SU-DHL-6 (cell line): ENCODE measurements around the gene SOCS1.

Experiments used
- H2AFZ ChIP-seq: fragments of 200-600 bp; sonication (generic); 2 replicates; pipeline ENCODE4 v1.6.1; 2014; ENCODE audit warnings: low read depth, mild to moderate bottlenecking, moderate library complexity, mixed read lengths, antibody characterized with exemption, low read length; ENCODE audit not compliant: severe bottlenecking
- H3F3A ChIP-seq: fragments of 200-600 bp; shearing (Covaris generic); 2 replicates; pipeline ENCODE4 v1.6.0; 2016; ENCODE audit warnings: antibody characterized with exemption, mild to moderate bottlenecking; ENCODE audit not compliant: insufficient read depth
- H3K27ac ChIP-seq: fragments of 200-600 bp; sonication (generic); 2 replicates; pipeline ENCODE4 v1.5.1; 2016; ENCODE audit warnings: low read depth, mild to moderate bottlenecking, low read length, moderate library complexity, mixed read lengths
- H3K27me3 ChIP-seq: fragments of 200-600 bp; sonication (generic), shearing (Covaris generic); 2 replicates; pipeline ENCODE4 v1.6.0; 2014; ENCODE audit warnings: mild to moderate bottlenecking, low read length
- H3K36me3 ChIP-seq: fragments of 200-600 bp; sonication (generic); 2 replicates; pipeline ENCODE4 v1.6.1; 2014; ENCODE audit warnings: mild to moderate bottlenecking, low read length, mixed read lengths
- H3K4me2 ChIP-seq: fragments of 300-600, 200-600 bp; shearing (Covaris generic), sonication (generic); 2 replicates; pipeline ENCODE4 v1.6.0; 2014; ENCODE audit warnings: low read length, low read depth, mild to moderate bottlenecking; ENCODE audit not compliant: poor library complexity, severe bottlenecking
- H3K4me3 ChIP-seq: fragments of 200-600 bp; sonication (generic); 2 replicates; pipeline ENCODE4 v1.5.1; 2014; ENCODE audit warnings: antibody characterized with exemption, low read length, mild to moderate bottlenecking, mixed read lengths; ENCODE audit not compliant: insufficient read depth, poor library complexity, severe bottlenecking
- H3K79me2 ChIP-seq: fragments of 200-600 bp; sonication (generic); 2 replicates; pipeline ENCODE4 v1.6.1; 2014; ENCODE audit warnings: mild to moderate bottlenecking, low read length, moderate library complexity; ENCODE audit not compliant: insufficient read depth
- H3K9ac ChIP-seq: fragments of 200-600 bp; sonication (generic); 2 replicates; pipeline ENCODE4 v1.7.0; 2014; ENCODE audit warnings: mild to moderate bottlenecking, low read length
- H3K9me2 ChIP-seq: fragments of 200-600 bp; sonication (generic); replicated peaks from 2 replicates; pipeline ENCODE4 v1.6.1; 2014; ENCODE audit warnings: low read length; ENCODE audit not compliant: insufficient read depth
- H3K9me3 ChIP-seq: fragments of 200-600 bp; sonication (generic); 2 replicates; pipeline ENCODE4 v1.6.1; 2014; ENCODE audit warnings: low read length, mixed read lengths; ENCODE audit not compliant: insufficient read depth
- H4K20me1 ChIP-seq: fragments of 200-600 bp; sonication (generic); 2 replicates; pipeline ENCODE4 v1.6.1; 2014; ENCODE audit warnings: low read depth, mild to moderate bottlenecking, antibody characterized with exemption, low read length, moderate library complexity, mixed read lengths
- CTCF ChIP-seq: fragments of 200-600 bp; sonication (generic); IDR thresholded peaks from one replicate; pipeline ENCODE4 v1.5.1; 2017; ENCODE audit warnings: antibody characterized with exemption, mild to moderate bottlenecking, low read length, moderate library complexity; ENCODE audit not compliant: insufficient read depth, poor library complexity, severe bottlenecking
- EZH2phosphoT487 ChIP-seq: fragments of 200-600 bp; sonication (generic), shearing (Covaris generic); conservative IDR thresholded peaks from 2 replicates; pipeline ENCODE4 v1.6.1; 2018; ENCODE audit warnings: mild to moderate bottlenecking, antibody characterized with exemption, low read length, moderate library complexity, mixed read lengths

The SOCS1 gene

GRCh38 chr16:11253009-11253994 is 2.7 kb downstream of the SOCS1 start:
- Histone ChIP-seq H3K9ac (no peak overlapping the region; the same call in 1 of the 2 replicates), H3K27ac (peak overlapping the region; percentile 67), H4K20me1 (no peaks in the 10 kb centered on the region), H3K4me2 (peak overlapping the region; percentile 80), H3K9me2 (no peaks in the 10 kb centered on the region), H3F3A (peaks cover 13% of the 10 kb centered on the region), H3K4me3 (no peak overlapping the region), H3K9me3 (no peaks in the 10 kb centered on the region), H3K27me3 (no peaks in the 10 kb centered on the region), H3K36me3 (no peaks in the 10 kb centered on the region), H3K79me2 (no peaks in the 10 kb centered on the region), H2AFZ (no peak overlapping the region)
- TF ChIP-seq EZH2phosphoT487 (no peak), CTCF (no peak)

DNA sequence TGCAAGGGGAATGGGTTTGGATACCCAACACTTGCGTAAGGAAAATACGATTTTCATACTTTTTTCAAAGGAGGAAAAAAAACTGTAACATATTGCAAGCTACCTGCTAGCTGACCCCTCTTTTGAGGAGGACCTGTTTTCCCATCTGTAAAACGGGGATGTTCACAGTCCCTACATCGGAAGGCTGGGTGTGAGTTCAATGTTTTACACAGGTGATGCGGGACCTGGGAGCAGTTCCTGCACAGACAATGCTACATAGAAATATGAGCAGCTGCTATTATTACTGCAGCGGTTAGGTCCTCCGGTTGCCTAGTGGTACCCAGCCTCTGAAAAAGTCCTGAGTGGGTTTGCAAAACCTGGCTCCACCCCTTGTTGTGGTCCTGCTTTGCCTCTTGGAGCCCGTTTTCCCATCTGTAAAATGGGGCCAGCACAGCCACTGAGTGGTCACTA is 3.5 kb downstream of the SOCS1 start:
- Histone ChIP-seq H4K20me1 (no peaks in the 10 kb centered on the region), H2AFZ (no peak overlapping the region), H3F3A (peaks cover 13% of the 10 kb centered on the region), H3K4me2 (no peak overlapping the region), H3K27me3 (no peaks in the 10 kb centered on the region), H3K27ac (no peak overlapping the region), H3K9ac (no peak overlapping the region), H3K9me3 (no peaks in the 10 kb centered on the region), H3K4me3 (no peak overlapping the region), H3K79me2 (no peaks in the 10 kb centered on the region), H3K9me2 (no peaks in the 10 kb centered on the region), H3K36me3 (no peaks in the 10 kb centered on the region)
- TF ChIP-seq EZH2phosphoT487: no peak
- TF ChIP-seq CTCF: no peak

GRCh38 chr16:11251525-11252481 is 4.2 kb downstream of the SOCS1 start:
- H3F3A ChIP-seq: peaks cover 13% of the 10 kb centered on the region
- H3K27ac ChIP-seq: no peak overlapping the region
- TF ChIP-seq EZH2phosphoT487 (no peak), CTCF (no peak)
- H3K4me2 ChIP-seq: no peak overlapping the region
- H3K9ac ChIP-seq: no peak overlapping the region
- no peaks in the 10 kb centered on the region for H3K79me2 ChIP-seq
- H3K36me3 ChIP-seq: no peaks in the 10 kb centered on the region
- H3K9me2 ChIP-seq: no peaks in the 10 kb centered on the region
- no peaks in the 10 kb centered on the region for H4K20me1 ChIP-seq
- no peak overlapping the region for H3K4me3 ChIP-seq
- H2AFZ ChIP-seq: no peak overlapping the region
- no peaks in the 10 kb centered on the region for H3K9me3 ChIP-seq
- H3K27me3 ChIP-seq: no peaks in the 10 kb centered on the region
